Activated naive CD8-positive, alpha-beta T cell treated with anti-CD3 and anti-CD28 coated beads, Interleukin-2, amount 50 U/mL, for 24 hours (primary cell): Measurements from ENCODE around the gene LHX5.

Experiments used
- ATAC-seq: fragments of 150-1000 bp; cut with Tn5 transposase; one replicate; pipeline ENCODE4 v1.10.0; 2021
- DNase-seq: peaks from one replicate; pipeline ENCODE4 v3.0.0; 2021
- H3K27ac Mint-ChIP-seq: one replicate; pipeline ENCODE4 v1.8.0; 2021; ENCODE audit warnings: mild to moderate bottlenecking, mixed read lengths
- H3K27me3 Mint-ChIP-seq: one replicate; pipeline ENCODE4 v1.8.0; 2021; ENCODE audit warnings: mixed read lengths
- H3K36me3 Mint-ChIP-seq: one replicate; pipeline ENCODE4 v1.8.0; 2021; ENCODE audit warnings: low read depth, mixed read lengths
- H3K4me1 Mint-ChIP-seq: one replicate; pipeline ENCODE4 v1.8.0; 2021; ENCODE audit warnings: mixed read lengths
- H3K4me3 Mint-ChIP-seq: one replicate; pipeline ENCODE4 v1.8.0; 2021; ENCODE audit warnings: mild to moderate bottlenecking, moderate library complexity, mixed read lengths
- H3K9me3 Mint-ChIP-seq: one replicate; pipeline ENCODE4 v1.8.0; 2021; ENCODE audit warnings: mixed read lengths

The LHX5 gene

GRCh38 chr12:113485330-113485729, 13.7 kb upstream of the LHX5 start:
- H3K4me1 Mint-ChIP-seq = no peaks in the 10 kb centered on the region
- ATAC-seq (no peak), DNase-seq (no peak)
- no peaks in the 10 kb centered on the region for H3K9me3 Mint-ChIP-seq
- H3K27me3 Mint-ChIP-seq = peaks cover 43% of the 10 kb centered on the region
- no peak overlapping the region for H3K27ac Mint-ChIP-seq
- no peaks in the 10 kb centered on the region for H3K36me3 Mint-ChIP-seq
- no peak overlapping the region for H3K4me3 Mint-ChIP-seq

GRCh38 chr12:113482334-113482733, 10.7 kb upstream of the LHX5 start:
- Mint-ChIP-seq H3K9me3 (peaks cover 4% of the 10 kb centered on the region), H3K27ac (no peak overlapping the region), H3K36me3 (peaks cover 2% of the 10 kb centered on the region), H3K4me1 (peaks cover 2% of the 10 kb centered on the region), H3K27me3 (peaks cover 62% of the 10 kb centered on the region), H3K4me3 (no peak overlapping the region)
- no peak for ATAC-seq
- no peak for DNase-seq

- peaks cover 2% of the 10 kb centered on the region for H3K4me1 Mint-ChIP-seq
- peaks cover 4% of the 10 kb centered on the region for H3K9me3 Mint-ChIP-seq
- peaks cover 65% of the 10 kb centered on the region for H3K27me3 Mint-ChIP-seq
- H3K36me3 Mint-ChIP-seq = peaks cover 2% of the 10 kb centered on the region
- ATAC-seq (no peak), DNase-seq (no peak)
- H3K27ac Mint-ChIP-seq = no peak overlapping the region
- no peak overlapping the region for H3K4me3 Mint-ChIP-seq
These were observed 8.8 kb upstream of the LHX5 start for GRCh38 chr12:113480336-113480971.

- DNase-seq (peak; percentile 57), ATAC-seq (no peak)
- no peak overlapping the region for H3K4me3 Mint-ChIP-seq
- H3K4me1 Mint-ChIP-seq = peaks cover 2% of the 10 kb centered on the region
- H3K27ac Mint-ChIP-seq = no peak overlapping the region
- peaks cover 2% of the 10 kb centered on the region for H3K36me3 Mint-ChIP-seq
- peaks cover 4% of the 10 kb centered on the region for H3K9me3 Mint-ChIP-seq
- H3K27me3 Mint-ChIP-seq = peaks cover 72% of the 10 kb centered on the region
These were observed 8.1 kb upstream of the LHX5 start for GRCh38 chr12:113479590-113480335.

DNA sequence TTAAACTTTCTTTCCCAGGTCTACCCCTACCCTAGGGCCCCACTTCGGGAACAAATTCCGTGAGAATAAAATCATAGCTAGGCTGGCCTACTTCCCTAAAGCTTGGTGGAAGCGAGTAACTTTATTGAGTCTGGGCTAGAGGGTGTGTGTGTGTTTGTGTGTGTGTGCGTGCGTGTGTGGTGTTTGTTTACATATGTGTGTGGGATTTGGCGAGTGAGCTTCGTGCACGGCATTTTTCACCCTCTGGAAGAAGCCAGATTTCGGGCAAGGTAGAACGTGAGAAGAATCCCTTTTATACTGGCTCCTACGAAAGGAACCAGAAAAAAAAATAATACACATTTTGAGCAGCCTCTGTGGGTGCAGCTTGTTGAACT, 7.5 kb upstream of the LHX5 start:
- Mint-ChIP-seq H3K4me1 (peaks cover 6% of the 10 kb centered on the region), H3K9me3 (peaks cover 4% of the 10 kb centered on the region), H3K27ac (no peak overlapping the region), H3K36me3 (peaks cover 2% of the 10 kb centered on the region), H3K4me3 (no peak overlapping the region), H3K27me3 (peaks cover 78% of the 10 kb centered on the region)
- DNase-seq (no peak), ATAC-seq (no peak)

DNA sequence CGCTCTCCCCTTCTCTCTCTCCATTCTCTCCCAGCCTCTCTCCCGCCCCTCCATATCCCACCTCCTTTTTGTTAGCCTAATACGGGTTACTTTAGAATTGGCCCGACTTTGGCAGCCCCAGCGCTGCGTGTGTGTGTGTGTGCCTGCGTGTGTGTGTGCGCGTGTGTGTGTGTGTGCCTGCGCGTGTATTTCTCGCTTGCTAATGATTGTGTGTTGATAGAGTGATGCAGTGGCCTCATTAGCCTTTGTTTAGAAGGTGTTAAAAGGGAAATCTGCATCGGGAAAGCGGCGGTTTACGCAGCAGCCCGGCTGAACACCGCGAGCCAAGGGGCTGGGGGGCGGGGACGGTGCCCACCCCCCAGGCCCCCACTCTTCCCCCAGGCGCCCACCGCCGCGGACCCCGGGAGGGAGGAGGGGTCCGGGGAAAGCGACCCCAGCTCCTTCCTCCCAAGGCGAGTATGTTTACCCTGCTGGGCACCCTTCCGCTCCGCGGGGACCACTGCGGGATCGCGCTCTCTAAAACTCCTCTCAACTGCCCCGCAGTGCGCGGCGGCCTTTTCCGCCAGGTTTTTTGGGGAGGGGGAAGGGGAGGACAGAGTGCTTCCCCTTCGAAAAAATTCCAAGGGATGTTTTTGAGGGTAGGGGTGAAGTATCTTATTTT, 6.8 kb upstream of the LHX5 start:
- H3K9me3 Mint-ChIP-seq = peaks cover 4% of the 10 kb centered on the region
- no peak overlapping the region for H3K27ac Mint-ChIP-seq
- peaks cover 2% of the 10 kb centered on the region for H3K36me3 Mint-ChIP-seq
- ATAC-seq = no peak
- peaks cover 83% of the 10 kb centered on the region for H3K27me3 Mint-ChIP-seq
- DNase-seq = no peak
- H3K4me3 Mint-ChIP-seq = no peak overlapping the region
- H3K4me1 Mint-ChIP-seq = peaks cover 7% of the 10 kb centered on the region

- no peak overlapping the region for H3K27ac Mint-ChIP-seq
- ATAC-seq (no peak), DNase-seq (no peak)
- peaks cover 7% of the 10 kb centered on the region for H3K4me1 Mint-ChIP-seq
- H3K27me3 Mint-ChIP-seq = peaks cover 85% of the 10 kb centered on the region
- H3K9me3 Mint-ChIP-seq = peaks cover 4% of the 10 kb centered on the region
- no peak overlapping the region for H3K4me3 Mint-ChIP-seq
- peaks cover 2% of the 10 kb centered on the region for H3K36me3 Mint-ChIP-seq
These were observed 6.2 kb upstream of the LHX5 start for GRCh38 chr12:113477842-113478215.

DNA sequence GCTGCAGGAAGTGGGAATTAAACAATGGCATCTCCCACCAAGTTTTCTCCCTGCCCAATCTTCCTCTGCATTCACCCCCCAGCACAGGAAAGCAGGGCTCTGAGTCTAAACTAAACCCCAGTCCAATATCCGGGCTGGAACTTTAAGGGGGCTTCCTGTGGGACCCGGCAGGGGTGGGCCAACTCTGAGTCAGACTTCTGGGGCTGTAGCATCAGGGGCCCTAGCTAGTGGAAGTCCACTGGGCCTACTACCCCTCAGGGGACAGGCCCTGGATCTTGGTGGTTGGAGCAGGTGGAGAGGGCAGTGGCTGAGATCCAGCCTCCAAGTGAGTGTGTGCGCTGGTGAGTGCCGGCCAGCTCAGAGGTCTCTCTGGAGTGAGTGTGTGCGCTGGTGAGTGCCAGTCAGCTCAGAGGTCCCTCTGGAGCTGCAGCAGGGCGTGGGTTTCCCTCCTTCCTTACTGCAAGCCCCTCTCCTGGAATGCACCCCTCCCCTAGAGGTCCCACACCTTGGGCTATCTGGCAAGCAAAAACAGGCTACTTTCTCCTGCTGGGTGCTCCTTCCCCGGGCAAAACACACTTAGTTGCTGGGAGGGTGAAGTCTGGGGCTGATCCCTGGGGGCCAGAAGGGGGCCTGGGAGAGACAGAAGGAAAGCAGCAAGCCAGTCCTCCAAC, 5.6 kb upstream of the LHX5 start:
- Mint-ChIP-seq H3K4me3 (no peak overlapping the region), H3K27me3 (peaks cover 85% of the 10 kb centered on the region), H3K27ac (no peak overlapping the region), H3K9me3 (peaks cover 4% of the 10 kb centered on the region), H3K36me3 (peaks cover 2% of the 10 kb centered on the region), H3K4me1 (peaks cover 7% of the 10 kb centered on the region)
- DNase-seq (no peak), ATAC-seq (no peak)

DNA sequence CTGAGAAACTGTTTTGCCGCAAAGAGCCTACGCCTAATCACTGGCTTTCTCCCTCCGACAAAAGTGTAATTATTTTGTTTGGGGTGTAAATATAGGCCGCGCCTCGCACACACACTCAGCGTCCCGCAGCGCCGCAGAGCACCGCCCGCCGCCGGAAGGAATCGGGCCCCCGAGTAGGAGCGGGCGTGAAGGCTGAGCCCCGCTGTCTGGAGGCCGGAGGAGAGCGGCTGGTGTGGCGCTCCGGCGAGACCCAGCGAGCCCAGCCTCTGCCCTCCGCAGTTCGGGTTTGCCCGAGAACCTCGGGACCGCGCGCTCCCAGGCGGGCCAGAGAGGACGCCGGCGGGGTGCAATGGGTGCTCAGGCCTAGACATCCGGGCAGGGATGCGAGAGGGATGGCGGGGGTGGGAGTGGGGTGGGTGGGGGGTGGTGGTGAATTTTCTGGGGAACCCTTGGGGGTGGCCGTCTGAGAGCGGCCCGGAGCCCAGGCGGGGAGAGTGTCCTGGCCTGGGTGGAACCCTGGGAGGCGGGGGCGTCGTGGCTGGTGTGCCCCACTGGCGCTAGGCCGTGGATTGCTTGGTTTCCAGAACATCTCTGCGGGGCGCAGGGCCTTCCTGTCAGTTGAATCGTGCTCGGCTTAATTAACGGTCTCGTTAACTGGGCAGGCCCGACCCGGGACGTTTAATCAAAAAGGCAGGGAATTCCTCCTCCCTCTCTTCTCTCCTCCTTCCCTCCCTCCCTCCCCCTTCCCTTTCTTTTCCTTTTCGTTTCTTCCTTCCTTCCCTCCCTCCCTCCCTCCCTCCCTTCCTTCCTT, 4.7 kb upstream of the LHX5 start:
- H3K9me3 Mint-ChIP-seq = peaks cover 4% of the 10 kb centered on the region
- H3K27ac Mint-ChIP-seq = no peak overlapping the region
- H3K27me3 Mint-ChIP-seq = peaks cover 85% of the 10 kb centered on the region
- H3K4me3 Mint-ChIP-seq = no peak overlapping the region
- no peak for DNase-seq
- no peak for ATAC-seq
- peaks cover 2% of the 10 kb centered on the region for H3K36me3 Mint-ChIP-seq
- peaks cover 7% of the 10 kb centered on the region for H3K4me1 Mint-ChIP-seq

- DNase-seq (no peak), ATAC-seq (no peak)
- Mint-ChIP-seq H3K27ac (no peak overlapping the region), H3K27me3 (peaks cover 85% of the 10 kb centered on the region), H3K4me3 (no peak overlapping the region), H3K36me3 (peaks cover 2% of the 10 kb centered on the region), H3K9me3 (peaks cover 4% of the 10 kb centered on the region), H3K4me1 (peaks cover 8% of the 10 kb centered on the region)
These were observed 3.9 kb upstream of the LHX5 start for GRCh38 chr12:113475451-113476175.

DNA sequence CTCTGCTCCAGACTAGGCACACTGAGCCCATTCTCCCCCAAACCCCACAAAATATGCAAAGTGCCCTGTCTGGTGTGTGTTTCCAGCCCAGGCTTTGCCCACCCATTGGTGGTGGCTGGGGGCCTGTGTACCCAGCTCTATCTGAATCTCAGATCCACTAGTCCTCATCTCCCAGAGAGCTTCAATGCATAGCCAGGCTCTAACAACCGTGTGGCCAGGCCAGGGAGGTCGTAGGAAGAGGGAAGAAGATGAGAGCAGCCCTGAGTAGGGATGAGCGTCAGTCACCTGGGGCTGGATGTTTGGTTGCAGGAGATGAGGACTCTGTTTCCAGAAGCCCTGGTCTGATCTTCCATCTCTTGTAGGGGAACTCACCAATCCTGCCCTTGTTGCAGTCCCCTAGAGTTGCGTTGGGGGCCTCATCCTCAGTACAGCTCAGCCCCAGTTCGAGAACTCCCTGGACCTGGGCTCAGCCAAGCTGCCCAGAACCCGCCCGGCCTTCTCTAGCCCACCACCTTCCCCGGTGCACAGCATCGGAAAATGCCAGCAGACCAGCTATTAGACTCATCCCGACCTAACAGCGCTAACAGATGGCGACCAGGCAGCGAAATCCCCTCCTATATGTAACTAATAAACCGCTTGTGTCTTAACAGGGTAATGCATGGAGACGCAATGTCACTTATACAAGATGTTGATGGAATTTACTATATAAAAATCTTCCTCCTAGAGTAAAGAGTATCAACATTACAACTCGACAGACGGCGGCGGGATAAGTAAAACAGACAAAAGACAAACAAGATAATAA, 3.2 kb upstream of the LHX5 start:
- H3K4me1 Mint-ChIP-seq = peaks cover 11% of the 10 kb centered on the region
- H3K27ac Mint-ChIP-seq = no peak overlapping the region
- peaks cover 4% of the 10 kb centered on the region for H3K9me3 Mint-ChIP-seq
- H3K27me3 Mint-ChIP-seq = peaks cover 84% of the 10 kb centered on the region
- ATAC-seq (no peak), DNase-seq (no peak)
- peaks cover 2% of the 10 kb centered on the region for H3K36me3 Mint-ChIP-seq
- no peak overlapping the region for H3K4me3 Mint-ChIP-seq

GRCh38 chr12:113473942-113474341, 2.3 kb upstream of the LHX5 start:
- Mint-ChIP-seq H3K4me3 (no peak overlapping the region), H3K27me3 (peaks cover 84% of the 10 kb centered on the region), H3K4me1 (peaks cover 9% of the 10 kb centered on the region), H3K9me3 (no peaks in the 10 kb centered on the region), H3K27ac (no peak overlapping the region), H3K36me3 (no peaks in the 10 kb centered on the region)
- DNase-seq = no peak
- ATAC-seq = no peak

DNA sequence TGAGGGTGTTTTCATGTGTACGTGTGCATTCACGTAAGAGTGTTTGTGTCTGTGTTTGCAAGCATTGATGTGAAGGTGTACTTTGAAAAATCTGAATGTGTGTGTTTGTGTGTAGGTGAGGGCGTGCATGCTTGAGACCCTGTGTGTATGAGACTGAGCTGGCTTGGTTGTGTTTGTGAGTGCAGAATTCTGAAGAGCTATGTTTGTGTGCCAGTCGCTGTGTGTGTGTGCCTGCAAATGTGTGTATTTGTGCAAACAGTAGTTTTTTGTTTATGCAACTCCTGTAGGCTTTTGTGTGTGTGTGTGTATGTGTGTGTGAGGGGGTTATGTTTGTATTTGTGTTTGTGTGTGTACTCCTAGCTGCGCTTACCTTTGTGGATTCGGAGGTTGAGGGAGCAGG, 1.7 kb upstream of the LHX5 start:
- H3K27ac Mint-ChIP-seq = no peak overlapping the region
- no peaks in the 10 kb centered on the region for H3K36me3 Mint-ChIP-seq
- no peak overlapping the region for H3K4me3 Mint-ChIP-seq

More for the DNA sequence above, 1.7 kb upstream of the LHX5 start:
- H3K9me3 Mint-ChIP-seq = no peaks in the 10 kb centered on the region
- no peak for ATAC-seq
- DNase-seq = no peak
- peaks cover 86% of the 10 kb centered on the region for H3K27me3 Mint-ChIP-seq
- peaks cover 12% of the 10 kb centered on the region for H3K4me1 Mint-ChIP-seq
